IMR-90 (cell line): ENCODE measurements around the gene GTF2H4. TPM values are rescaled to one million over a fixed set of nuclear protein-coding genes. Genes with fewer than 3 reads are reported as not detected.
"Not testable (repeated sequence)": the region's sequence is repeated elsewhere in the genome, so short reads cannot be mapped to it uniquely, and the experiment has no call there.

Experiments used
- ATAC-seq: fragments of 200-7000 bp; cut with Tn5 transposase; 2 replicates; pipeline ENCODE4 v1.9.1; 2020; ENCODE audit warnings: low read depth, mild to moderate bottlenecking, moderate library complexity
- BruUV-seq: library from RNA; stranded (reverse); fragments of 400-500 nt; replicated peaks from 2 replicates; lab custom pipeline; 2021; lab: Mats Ljungman, UMichigan
- CTCF ChIA-PET: fragments of 300-600 bp; formaldehyde crosslinking; extraction: SDS; loops from one replicate; lab custom pipeline; 2021; ENCODE audit warnings: antibody characterized with exemption; lab: Yijun Ruan, JAX
- POLR2A ChIA-PET: fragments of 300-600 bp; sonication (Branson Sonifier 250); formaldehyde crosslinking; loops from one replicate; lab custom pipeline; 2022; ENCODE audit warnings: antibody characterized with exemption; ENCODE audit not compliant: unreplicated experiment; lab: Charles Lee
- DNase-seq: peaks from one replicate; pipeline ENCODE4 v3.0.0; 2013
- H2AFZ ChIP-seq: replicated peaks from 2 replicates; pipeline ENCODE3; 2013; ENCODE audit warnings: low read length, mild to moderate bottlenecking; ENCODE audit not compliant: poor library complexity
- H2AK5ac ChIP-seq: 2 replicates; pipeline ENCODE4 v1.6.1; 2013; ENCODE audit warnings: low read depth, low read length, inconsistent platforms
- H2AK9ac ChIP-seq: replicated peaks from 2 replicates; pipeline ENCODE3; 2013; ENCODE audit warnings: mild to moderate bottlenecking, low read depth, low read length, moderate library complexity; ENCODE audit not compliant: poor library complexity
- H2BK120ac ChIP-seq: 2 replicates; pipeline ENCODE4 v1.6.1; 2013; ENCODE audit warnings: low read depth, low read length, inconsistent platforms
- H2BK15ac ChIP-seq: 3 replicates; pipeline ENCODE4 v1.6.1; 2013; ENCODE audit warnings: low read depth, low read length, inconsistent platforms
- H2BK20ac ChIP-seq: 2 replicates; pipeline ENCODE4 v1.6.1; 2013; ENCODE audit warnings: low read depth, mild to moderate bottlenecking, inconsistent platforms, low read length, moderate library complexity
- H2BK5ac ChIP-seq: 2 replicates; pipeline ENCODE4 v1.6.1; 2013; ENCODE audit warnings: mild to moderate bottlenecking, low read depth, low read length, inconsistent platforms; ENCODE audit not compliant: poor library complexity, severe bottlenecking
- H3K14ac ChIP-seq: replicated peaks from 2 replicates; pipeline ENCODE4 v1.6.1; 2013; ENCODE audit warnings: low read depth, low read length, inconsistent platforms
- H3K18ac ChIP-seq: 2 replicates; pipeline ENCODE4 v1.6.1; 2013; ENCODE audit warnings: low read depth, low read length, control low read depth
- H3K23ac ChIP-seq: 2 replicates; pipeline ENCODE4 v1.6.1; 2013; ENCODE audit warnings: low read depth, low read length, inconsistent platforms
- H3K27ac ChIP-seq: 2 replicates; pipeline ENCODE4 v1.5.1; 2013; ENCODE audit warnings: mild to moderate bottlenecking, control low read depth, low read length; ENCODE audit not compliant: insufficient read depth
- H3K27me3 ChIP-seq: 2 replicates; pipeline ENCODE4 v1.6.1; 2013; ENCODE audit warnings: low read length; ENCODE audit not compliant: control insufficient read depth, insufficient read depth
- H3K36me3 ChIP-seq: 2 replicates; pipeline ENCODE4 v1.6.1; 2013; ENCODE audit warnings: low read length, mixed read lengths; ENCODE audit not compliant: control insufficient read depth, insufficient read depth
- H3K4ac ChIP-seq: 2 replicates; pipeline ENCODE4 v1.6.1; 2013; ENCODE audit warnings: low read depth, low read length, inconsistent platforms
- H3K4me1 ChIP-seq: 2 replicates; pipeline ENCODE4 v1.6.1; 2013; ENCODE audit warnings: low read length, mixed read lengths; ENCODE audit not compliant: control insufficient read depth, insufficient read depth
- H3K4me2 ChIP-seq: 2 replicates; pipeline ENCODE4 v1.6.1; 2013; ENCODE audit warnings: low read depth, mild to moderate bottlenecking, control low read depth, low read length, moderate library complexity
- H3K4me3 ChIP-seq: 2 replicates; pipeline ENCODE4 v1.5.1; 2013; ENCODE audit warnings: low read depth, mild to moderate bottlenecking, control low read depth, low read length, moderate library complexity; ENCODE audit not compliant: insufficient read depth
- H3K56ac ChIP-seq: 2 replicates; pipeline ENCODE4 v1.6.1; 2013; ENCODE audit warnings: low read length, inconsistent platforms; ENCODE audit not compliant: insufficient read depth; ENCODE audit errors: extremely low read depth
- H3K79me1 ChIP-seq, 2 experiments: 2 replicates each; pipeline ENCODE4 v1.6.1; 2013; ENCODE audit warnings: low read length in 2 of 2, inconsistent platforms in 1 of 2, low read depth in 1 of 2
- H3K9ac ChIP-seq: 2 replicates; pipeline ENCODE4 v1.6.1; 2013; ENCODE audit warnings: low read depth, low read length, control low read depth
- H3K9me1 ChIP-seq: 2 replicates; pipeline ENCODE4 v1.6.1; 2013; ENCODE audit warnings: low read length, inconsistent platforms; ENCODE audit not compliant: insufficient read depth
- H3K9me3 ChIP-seq: 2 replicates; pipeline ENCODE4 v1.6.1; 2013; ENCODE audit warnings: low read length; ENCODE audit not compliant: control insufficient read depth, insufficient read depth
- H4K20me1 ChIP-seq: 2 replicates; pipeline ENCODE4 v1.6.1; 2013; ENCODE audit warnings: low read length, inconsistent platforms; ENCODE audit not compliant: insufficient read depth
- H4K5ac ChIP-seq: 2 replicates; pipeline ENCODE4 v1.6.1; 2013; ENCODE audit warnings: mild to moderate bottlenecking, low read depth, low read length, control low read depth
- H4K8ac ChIP-seq, 2 experiments: 2 replicates each; pipeline ENCODE4 v1.6.1; 2013; ENCODE audit warnings: low read depth in 2 of 2, low read length in 2 of 2, control low read depth in 1 of 2, inconsistent platforms in 1 of 2
- H4K91ac ChIP-seq: 2 replicates; pipeline ENCODE4 v1.6.1; 2013; ENCODE audit warnings: low read depth, low read length, inconsistent platforms; ENCODE audit not compliant: insufficient read depth
- SMC3 ChIP-seq: fragments of 150-350 bp; IDR thresholded peaks from 2 replicates; pipeline ENCODE4 v1.6.1; 2016; ENCODE audit warnings: low read depth, mild to moderate bottlenecking, antibody characterized with exemption, low read length, moderate library complexity
- WGBS, 2 experiments: methylation state at CpG; one replicate each; pipeline versions ENCODE4 v1.1.5 to v1.1.7; 2013; ENCODE audit warnings: missing lambda C conversion rate in 2 of 2; ENCODE audit not compliant: insufficient read length in 1 of 2; ENCODE audit errors: extremely low coverage in 2 of 2; 5-methylcytosine and 5-hydroxymethylcytosine counted together
- dilution Hi-C: fragments of 300-500 bp; cut with HindIII; formaldehyde crosslinking; loops from one replicate; pipeline ENCODE4 v1.14.3; 2018; ENCODE audit warnings: low sequenced_read_pairs; ENCODE audit not compliant: unreplicated experiment
- in situ Hi-C: fragments of 300-500 bp; cut with MboI; formaldehyde crosslinking; loops from 3 replicates; pipeline ENCODE4 v1.14.3; 2019; ENCODE audit warnings: low sequenced_read_pairs, inconsistent platforms, mixed read lengths
- intact Hi-C: fragments of 100-400 bp; cut with micrococcal nuclease; formaldehyde crosslinking; loops from 2 replicates; pipeline ENCODE4 v1.10.0; 2022
- polyA plus RNA-seq, 3 experiments: library from polyadenylated mRNA; depleted of rRNA; stranded (reverse); fragments of >200 nt; gene quantifications; 2 replicates each; pipeline ENCODE4 v1.2.3, GENCODE V29; 2012; ENCODE audit warnings: low replicate concordance in 1 of 3
- total RNA-seq: library from RNA; depleted of rRNA; stranded (reverse); fragments of >200 nt; gene quantifications from 2 replicates; pipeline ENCODE4 v1.2.3, GENCODE V29; 2012

GTF2H4 gene
- total and polyA plus RNA-seq, 2 of the 4 experiments (the other 2 are of a cell fraction) = 13.4 to 30.8 TPM

DNA sequence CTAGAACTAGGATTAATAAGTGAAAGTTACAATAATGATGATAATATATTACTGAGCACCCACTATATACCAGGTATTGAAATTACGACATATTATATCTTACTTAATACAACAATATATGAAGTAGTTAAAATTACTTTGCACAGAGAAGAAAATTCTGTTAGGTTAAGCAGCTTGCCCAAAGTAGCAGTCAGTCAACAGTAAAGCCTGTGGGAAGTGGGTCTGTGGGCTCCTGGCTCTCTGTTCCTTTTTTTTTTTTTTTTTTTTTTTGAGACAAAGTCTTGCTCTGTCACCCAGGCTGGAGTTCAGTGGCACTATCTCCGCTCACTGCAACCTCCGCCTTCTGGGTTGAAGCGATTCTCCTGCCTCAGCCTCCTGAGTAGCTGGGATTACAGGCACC is 4.8 kb upstream of the GTF2H4 start:
- H3K27me3 ChIP-seq = no peaks in the 10 kb centered on the region
- no peak overlapping the region for H4K5ac ChIP-seq
- ChIA-PET POLR2A (no interaction called here), CTCF (no interaction called here)
- in situ Hi-C loops = no loop called here
- H3K4ac ChIP-seq = no peak overlapping the region
- WGBS, 2 experiments = no CpG with 5 or more reads among the region's 4 CpGs
- no peak for TF ChIP-seq SMC3
- no peak overlapping the region for H3K18ac ChIP-seq
- H3K9me1 ChIP-seq = no peaks in the 10 kb centered on the region
- ATAC-seq = no peak
- no peak overlapping the region for H3K4me3 ChIP-seq
- H3K79me1 ChIP-seq = peaks cover 1 to 2% of the 10 kb centered on the region in 2 experiments; a peak in 3 of 4 replicates
- intact Hi-C loops = no loop called here
- H3K4me2 ChIP-seq = no peak overlapping the region
- H3K23ac ChIP-seq = no peak overlapping the region
- DNase-seq = no peak
- no peak overlapping the region for H2AK5ac ChIP-seq
- no peak overlapping the region for H2BK5ac ChIP-seq
- H3K9me3 ChIP-seq = no peaks in the 10 kb centered on the region
- no peak overlapping the region for H2BK15ac ChIP-seq
- no peak overlapping the region for H2AK9ac ChIP-seq
- no TSS peak for BruUV-seq
- no peak overlapping the region for H4K8ac ChIP-seq
- H2BK120ac ChIP-seq = no peak overlapping the region
- peaks cover 17% of the 10 kb centered on the region for H3K36me3 ChIP-seq
- no peak overlapping the region for H2BK20ac ChIP-seq
- H3K56ac ChIP-seq = no peak overlapping the region
- no peak overlapping the region for H2AFZ ChIP-seq
- H4K20me1 ChIP-seq = no peaks in the 10 kb centered on the region
- no peak overlapping the region for H3K27ac ChIP-seq
- dilution Hi-C loops = no loop called here
- H3K14ac ChIP-seq = no peak overlapping the region
- no peak overlapping the region for H3K9ac ChIP-seq
- H3K4me1 ChIP-seq = no peaks in the 10 kb centered on the region
- H4K91ac ChIP-seq = no peak overlapping the region

DNA sequence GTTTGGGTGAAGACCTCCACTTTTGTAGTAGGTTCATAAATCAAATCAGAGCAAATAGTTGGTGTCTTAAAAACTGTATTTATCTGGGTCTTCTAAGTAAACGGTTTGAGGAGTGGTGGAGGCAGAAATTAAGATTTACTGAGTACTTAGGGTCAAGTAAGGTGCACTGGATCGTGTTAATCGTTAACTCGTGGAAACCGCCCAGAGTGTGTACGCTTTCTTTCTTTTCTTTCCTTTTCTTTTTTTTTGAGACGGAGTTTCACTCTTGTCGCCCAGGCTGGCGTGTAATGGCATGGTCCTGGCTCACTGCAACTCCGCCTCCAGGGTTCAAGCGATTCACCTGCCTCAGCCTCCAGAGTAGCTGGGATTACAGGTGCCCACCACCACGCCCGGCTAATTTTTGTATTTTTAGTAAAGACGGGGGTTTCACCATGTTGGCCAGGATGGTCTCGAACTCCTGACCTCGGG is 683 bp upstream of the GTF2H4 start:
- H3K14ac ChIP-seq, H2AK5ac ChIP-seq, intact Hi-C loops, dilution Hi-C loops, H3K27ac ChIP-seq, H3K9ac ChIP-seq, H3K56ac ChIP-seq, H4K20me1 ChIP-seq, H2BK15ac ChIP-seq, H4K5ac ChIP-seq, H3K4me1 ChIP-seq, H3K27me3 ChIP-seq, BruUV-seq, H3K9me1 ChIP-seq, in situ Hi-C loops, H3K9me3 ChIP-seq, H4K91ac ChIP-seq, H3K23ac ChIP-seq, H2BK120ac ChIP-seq, H3K18ac ChIP-seq, ATAC-seq, H2BK20ac ChIP-seq, H2BK5ac ChIP-seq, DNase-seq: not testable (repeated sequence)
- Histone ChIP-seq H3K79me1 (peaks cover 13 to 19% of the 10 kb centered on the region in 2 experiments), H2AFZ (peak overlapping the region; percentile 96), H3K4me2 (peak overlapping the region; percentile 60), H3K4me3 (peak overlapping the region; percentile 96), H3K36me3 (peaks cover 13% of the 10 kb centered on the region), H2AK9ac (peak overlapping the region; percentile 96), H3K4ac (peak overlapping the region; percentile 13; the same call in 1 of the 2 replicates), H4K8ac (peak overlapping the region; percentile 1 to 76; a peak in 1 of 4 replicates)
- WGBS, 2 experiments = 44% methylated on average over 11 of the region's 16 CpGs; no CpG with 5 or more reads in 1 of the 2 experiments
- ChIA-PET CTCF (interaction anchor here (0.6 to 2.5 kb wide), 3 partner anchors 78 to 172 kb away, joined by 4 to 8 read pairs (median 4); no protein-coding TSS in a partner anchor), POLR2A (interaction anchor here (1.0 kb wide), 1 partner anchor 126 kb away, joined by 3 read pairs; no protein-coding TSS in a partner anchor)
